Stimulated activated CD8-positive, alpha-beta memory T cell treated with anti-CD3 and anti-CD28 coated beads, Interleukin-12 subunit alpha, Interleukin-12 subunit beta, amount 100 ng/mL, for 1 hour (primary cell): ENCODE measurements around the gene PCIF1.
A peak's percentile ranks its signal among the peaks of the same experiment; 100 is the strongest.
"Not testable (repeated sequence)": the region's sequence is repeated elsewhere in the genome, so short reads cannot be mapped to it uniquely, and the experiment has no call there.

Experiments
- DNase-seq: peaks from one replicate; pipeline ENCODE4 v3.0.0-alpha.2; 2020; ENCODE audit warnings: low read depth

Gene PCIF1

DNA sequence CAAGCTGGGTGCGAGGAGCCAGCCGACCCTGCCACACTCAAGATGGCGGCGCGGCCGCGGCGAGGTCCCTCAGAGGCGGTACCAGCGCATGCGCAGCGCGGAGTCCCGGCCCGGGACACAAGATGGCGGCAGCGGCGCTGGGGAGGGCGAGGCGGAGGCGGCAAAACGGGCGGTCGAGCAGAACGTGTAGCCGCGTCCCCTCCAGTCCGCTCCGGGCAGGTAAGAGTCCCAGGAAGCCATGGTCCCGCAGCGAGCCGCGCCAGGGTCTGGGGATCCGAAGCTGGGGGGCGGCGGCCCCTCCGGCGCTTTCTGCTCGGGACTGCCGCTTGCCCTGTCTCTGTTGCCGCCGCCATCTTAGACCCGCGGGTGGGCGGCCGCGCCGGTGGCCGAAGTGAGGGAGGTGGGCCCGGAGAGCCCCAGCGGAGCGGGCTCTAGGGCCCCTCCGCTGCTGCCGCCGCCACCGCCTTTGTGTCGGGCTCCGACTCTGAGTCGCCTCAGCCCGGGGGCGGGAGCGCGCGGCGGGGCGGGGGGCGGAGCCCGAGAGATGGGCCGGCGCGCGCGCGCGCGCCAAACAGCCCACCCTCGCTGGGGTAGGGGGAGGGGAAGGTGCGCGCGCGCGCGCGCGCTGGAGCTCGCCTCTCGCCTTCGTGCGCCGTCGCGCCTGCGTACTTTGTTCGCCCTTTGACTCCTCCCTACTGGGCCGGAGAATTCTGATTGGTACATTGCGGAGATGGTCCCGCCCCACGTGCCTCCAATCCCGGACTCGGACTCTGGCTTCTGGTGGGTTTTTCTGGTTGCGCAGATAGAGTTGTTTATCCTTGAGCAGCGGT, at the start of gene PCIF1:
Gene PCIF1, plus strand, starts transcription at position 98 of the 830 bp plus-strand sequence. CDS start 4,317 bp downstream, outside the sequence.
- DNase-seq = peak; percentile 99

GRCh38 chr20:45886590-45887345, 47.7 kb upstream of the PCIF1 start:
- DNase-seq = no peak

DNA sequence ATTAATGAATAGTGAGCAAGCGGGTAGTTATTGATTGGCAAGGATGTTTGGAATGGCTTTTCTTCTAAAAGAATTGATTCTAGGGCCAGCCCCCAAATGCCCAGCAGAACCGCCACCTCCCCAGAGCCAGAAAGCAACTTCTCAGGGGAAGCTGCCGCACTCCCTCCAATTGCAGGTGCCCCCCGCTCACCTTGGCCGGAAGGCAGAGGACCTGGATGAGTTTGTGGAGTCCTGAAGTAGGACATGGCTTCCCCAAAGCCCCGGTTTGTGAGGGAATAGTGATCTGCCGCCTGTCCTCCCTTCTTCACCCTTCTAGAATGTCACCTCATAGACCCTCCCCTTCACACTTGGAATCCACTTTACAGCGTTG, 47.2 kb upstream of the PCIF1 start, which contains the start of gene SPATA25:
Gene SPATA25, minus strand, starts transcription at position 277 of the 370 bp plus-strand sequence. Its CDS starts 32 bp downstream, at position 245.
- DNase-seq = no peak

DNA sequence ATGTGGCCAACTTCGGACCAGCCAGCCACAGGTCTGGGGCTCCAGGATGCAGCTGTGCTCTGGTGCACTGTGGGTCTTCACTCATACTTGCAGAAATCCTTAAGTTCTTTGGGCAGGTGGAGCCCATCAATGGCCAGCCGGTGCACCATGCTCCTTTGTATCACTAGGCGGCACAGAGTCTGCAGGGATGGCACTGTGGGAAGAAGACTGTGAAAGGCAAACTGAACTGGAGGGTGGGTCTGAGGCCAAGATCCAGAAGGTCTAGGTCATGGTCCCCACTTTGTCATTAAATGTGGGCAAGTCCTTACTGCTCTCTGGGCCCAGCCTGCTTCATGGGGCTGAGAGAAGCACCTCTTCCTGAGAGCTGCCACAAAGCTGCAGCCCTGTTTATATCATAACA, 45.8 kb upstream of the PCIF1 start:
- DNase-seq = no peak

DNA sequence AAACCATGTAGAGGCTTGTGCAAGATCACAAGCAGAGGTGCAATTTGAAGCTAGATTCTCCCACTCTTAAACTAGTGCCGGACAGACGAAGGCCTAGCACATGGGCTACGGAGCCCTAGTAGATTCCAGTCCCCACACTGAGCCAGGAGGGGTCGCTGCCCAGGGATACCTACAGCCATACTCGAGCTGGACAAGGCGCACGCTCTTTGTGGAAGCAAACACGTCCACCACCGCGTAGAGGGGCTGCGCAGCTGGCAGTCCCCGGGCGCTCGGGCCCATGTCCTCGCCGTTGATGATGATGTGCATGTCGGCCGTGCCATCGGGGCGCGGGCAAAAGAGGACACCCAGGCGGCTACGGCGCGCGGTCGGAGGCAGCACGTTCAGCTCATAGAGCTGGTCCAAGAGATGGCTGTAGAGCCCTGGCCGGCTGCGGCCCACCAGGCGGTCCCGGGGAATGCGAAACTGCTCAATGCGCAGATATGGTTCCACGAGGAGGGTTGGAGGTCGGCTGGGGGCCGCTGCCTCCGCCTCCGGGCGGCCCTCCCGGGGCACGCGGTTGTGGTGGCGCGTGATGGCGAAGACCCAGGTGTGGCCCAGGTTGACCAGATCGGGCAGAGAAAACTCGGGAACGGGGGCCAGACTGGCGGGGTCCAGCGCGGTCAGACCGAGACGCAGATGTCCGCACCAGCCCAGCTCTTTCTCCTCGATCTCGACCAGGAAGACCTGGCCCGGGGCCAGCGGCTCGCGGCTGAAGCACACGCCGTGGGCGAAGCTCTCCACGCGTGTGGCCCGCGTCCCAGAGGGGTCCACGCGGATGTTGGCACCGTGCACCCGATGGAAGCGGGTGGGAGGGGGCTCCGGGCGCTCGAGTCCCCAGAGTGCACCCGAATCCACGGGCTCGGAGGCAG, 44.2 kb upstream of the PCIF1 start:
- DNase-seq = peak; percentile 19

GRCh38 chr20:45890985-45891983, 43.2 kb upstream of the PCIF1 start, which contains the start of the genes CTSA and NEURL2:
TSS of gene CTSA (plus strand) at chr20:45891335. CDS start at chr20:45891569, 234 bp downstream.
TSS of gene NEURL2 (minus strand) at chr20:45891208. CDS start at chr20:45890991, 217 bp downstream.
- DNase-seq = peak; percentile 78

- no peak for DNase-seq
Observed at GRCh38 chr20:45892049-45892825, 42.2 kb upstream of the PCIF1 start.

DNA sequence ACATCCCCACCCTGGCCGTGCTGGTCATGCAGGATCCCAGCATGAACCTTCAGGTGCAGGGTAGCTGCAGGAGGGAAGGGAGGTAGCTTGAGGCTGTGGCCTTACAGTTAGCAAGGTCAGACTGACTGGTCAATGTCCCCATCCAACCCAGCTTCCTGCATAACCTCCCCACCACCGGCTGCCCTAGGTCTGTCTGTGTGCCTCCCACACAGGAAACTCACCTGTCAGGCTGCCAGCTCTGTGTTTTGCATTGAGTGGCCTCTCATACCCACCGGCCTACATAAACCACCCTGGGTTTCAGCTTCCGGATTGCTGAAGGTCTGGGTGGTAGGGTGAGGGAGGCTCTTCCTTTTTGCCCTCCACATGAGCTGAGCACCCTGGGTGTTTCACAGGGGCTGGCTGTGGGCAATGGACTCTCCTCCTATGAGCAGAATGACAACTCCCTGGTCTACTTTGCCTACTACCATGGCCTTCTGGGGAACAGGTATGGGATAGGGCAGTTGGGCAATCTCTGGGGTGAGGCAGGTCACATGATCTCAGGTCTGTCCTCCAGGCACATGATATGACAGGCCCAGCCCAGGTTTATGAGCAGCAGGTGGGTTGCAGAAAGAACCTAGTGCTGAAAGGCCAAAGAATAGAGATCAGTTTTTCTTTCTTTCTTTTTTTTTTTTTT, 41.5 kb upstream of the PCIF1 start:
- DNase-seq = no peak

GRCh38 chr20:45893831-45894230, 40.7 kb upstream of the PCIF1 start:
- DNase-seq = no peak

GRCh38 chr20:45894797-45895196, 39.7 kb upstream of the PCIF1 start:
- no peak for DNase-seq

DNA sequence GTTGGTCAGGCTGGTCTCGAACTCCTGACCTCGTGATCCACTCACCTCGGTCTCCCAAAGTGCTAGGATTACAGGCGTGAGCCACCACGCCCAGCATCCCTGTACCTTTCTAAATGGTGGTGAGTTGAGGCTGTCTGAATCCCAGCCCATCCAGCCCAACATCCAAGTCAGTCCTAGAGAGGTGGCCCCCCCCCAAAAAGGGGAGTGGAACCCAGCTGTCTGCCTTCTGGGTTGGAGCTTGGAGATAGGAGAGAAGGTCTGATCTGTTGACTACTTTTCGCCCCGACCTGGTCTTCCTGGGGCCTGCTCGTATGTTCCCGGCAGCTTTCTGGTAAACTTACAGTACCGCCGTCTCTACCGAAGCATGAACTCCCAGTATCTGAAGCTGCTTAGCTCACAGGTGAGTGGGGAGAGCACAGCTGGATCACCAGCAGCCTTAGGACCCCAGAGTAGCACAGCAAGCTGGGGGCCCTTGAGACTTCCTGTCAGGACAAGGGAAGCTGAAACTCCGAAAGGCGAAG, 37.8 kb upstream of the PCIF1 start:
- no peak for DNase-seq

GRCh38 chr20:45897289-45897688, 37.2 kb upstream of the PCIF1 start:
- no peak for DNase-seq

DNA sequence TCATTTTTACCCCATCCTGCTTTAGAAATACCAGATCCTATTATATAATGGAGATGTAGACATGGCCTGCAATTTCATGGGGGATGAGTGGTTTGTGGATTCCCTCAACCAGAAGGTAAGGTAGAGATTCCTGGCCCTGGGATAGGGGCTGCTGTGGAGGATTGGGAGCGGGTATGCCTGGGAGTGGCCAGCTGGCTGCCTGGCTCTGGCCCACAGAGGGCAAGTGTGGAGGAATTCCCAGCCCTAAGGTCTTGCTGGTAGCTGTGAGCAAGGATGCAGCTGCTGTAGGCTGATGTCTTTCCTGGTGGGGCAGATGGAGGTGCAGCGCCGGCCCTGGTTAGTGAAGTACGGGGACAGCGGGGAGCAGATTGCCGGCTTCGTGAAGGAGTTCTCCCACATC, 36.8 kb upstream of the PCIF1 start:
- DNase-seq = no peak

DNA sequence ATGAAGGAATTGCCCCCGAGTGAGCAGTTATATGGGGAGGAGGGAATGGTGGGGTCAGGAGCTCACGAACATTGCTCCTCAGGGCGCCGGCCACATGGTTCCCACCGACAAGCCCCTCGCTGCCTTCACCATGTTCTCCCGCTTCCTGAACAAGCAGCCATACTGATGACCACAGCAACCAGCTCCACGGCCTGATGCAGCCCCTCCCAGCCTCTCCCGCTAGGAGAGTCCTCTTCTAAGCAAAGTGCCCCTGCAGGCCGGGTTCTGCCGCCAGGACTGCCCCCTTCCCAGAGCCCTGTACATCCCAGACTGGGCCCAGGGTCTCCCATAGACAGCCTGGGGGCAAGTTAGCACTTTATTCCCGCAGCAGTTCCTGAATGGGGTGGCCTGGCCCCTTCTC, 36.2 kb upstream of the PCIF1 start:
- DNase-seq = no peak

DNA sequence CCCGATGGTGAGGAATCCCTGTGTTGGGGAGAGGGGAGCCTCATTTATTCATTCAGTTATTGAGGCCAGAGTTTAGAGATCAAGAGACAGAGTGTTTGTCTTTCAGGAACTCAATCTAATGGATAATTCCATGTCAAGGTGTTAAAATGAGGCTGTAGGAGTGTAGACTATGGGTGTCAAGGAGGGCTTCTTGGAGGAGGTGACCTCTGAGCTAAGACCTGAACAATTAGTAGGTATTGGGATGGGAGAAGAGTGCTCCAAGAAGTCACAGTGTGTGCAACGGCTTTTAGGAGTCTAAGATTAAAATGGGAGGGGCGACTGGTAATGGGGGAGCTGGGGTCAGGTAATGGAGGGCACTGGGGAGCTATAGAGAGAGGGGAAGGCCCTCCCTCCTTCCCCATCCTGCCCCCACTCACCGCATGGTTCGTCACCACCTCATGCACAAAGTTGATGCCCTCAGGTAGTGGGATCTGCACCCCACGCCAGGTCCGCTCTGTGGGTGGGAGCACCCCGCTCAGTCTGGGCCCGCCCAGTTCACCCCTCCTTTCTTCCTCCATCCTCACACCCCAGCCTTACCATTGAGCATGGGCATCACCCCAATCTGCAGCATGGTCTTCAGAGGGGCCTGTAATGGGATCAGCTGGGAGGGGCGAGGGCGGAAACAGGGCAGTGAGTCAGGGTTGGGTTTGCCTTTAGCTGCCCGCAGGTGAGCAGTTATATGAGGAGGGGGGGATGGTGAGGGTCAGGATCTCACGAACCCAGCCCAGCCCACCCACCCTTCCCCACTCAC, 35.2 kb upstream of the PCIF1 start:
- no peak for DNase-seq

GRCh38 chr20:45901332-45901731, 33.2 kb upstream of the PCIF1 start:
- DNase-seq = not testable (repeated sequence)

DNA sequence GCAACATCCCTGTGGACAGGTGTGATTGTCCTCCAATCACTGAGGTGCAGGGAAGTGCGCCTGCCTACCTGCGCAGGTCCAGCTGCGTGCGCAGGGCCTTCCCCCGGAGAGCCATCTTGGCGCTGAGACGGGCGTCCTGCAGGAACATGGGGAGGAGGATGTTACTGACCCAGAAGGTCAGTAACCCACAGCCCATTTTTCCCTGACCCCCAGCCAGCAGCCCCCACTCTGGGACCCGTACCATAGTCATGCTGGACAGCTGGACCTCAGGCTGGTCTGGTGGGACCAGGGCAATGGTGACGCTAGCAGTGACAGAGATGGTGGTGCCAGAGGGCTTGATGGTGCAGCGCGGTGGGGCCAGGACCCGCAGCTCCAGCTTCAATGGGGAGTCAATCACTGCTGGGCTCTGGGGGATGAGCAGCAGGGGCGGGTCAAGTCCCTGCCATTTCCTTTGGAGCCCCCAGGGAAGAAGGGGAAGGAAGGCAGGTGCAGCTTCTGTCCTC, 32.2 kb upstream of the PCIF1 start:
- no peak for DNase-seq
